Right lobe of liver (tissue), 6 donors: ENCODE data around the gene LEAP2. TPM values are rescaled to one million over a fixed set of nuclear protein-coding genes. Genes with fewer than 3 reads are reported as not detected.

Source experiments
- ATAC-seq, 4 donors: fragments of 200-7000 bp; cut with Tn5 transposase; one replicate each; pipeline ENCODE4 v1.9.1; 2020; ENCODE audit warnings: mild to moderate bottlenecking in 4 of 4, moderate library complexity in 4 of 4
- DNase-seq, 3 donors: peaks; one replicate each; pipeline ENCODE4 v3.0.0-alpha.2; 2020
- H3K27ac ChIP-seq, 3 donors: fragments of 200-600 bp; one replicate each; pipeline ENCODE4 v1.8.0; 2022
- H3K27me3 ChIP-seq, 2 donors: fragments of 200-600 bp; one replicate each; pipeline ENCODE4 v1.8.0; 2022
- H3K36me3 ChIP-seq, 4 donors: fragments of 200-600 bp; sonication (generic) in 1 of 4; one replicate each; pipeline versions ENCODE4 v1.5.1 to v1.8.0; 2017 to 2022; ENCODE audit warnings: control low read depth in 1 of 4
- H3K4me1 ChIP-seq, 4 donors: fragments of 200-600 bp; sonication (generic) in 1 of 4; one replicate each; pipeline versions ENCODE4 v1.5.1 to v1.8.0; 2017 to 2022; ENCODE audit warnings: control low read depth in 1 of 4
- H3K4me3 ChIP-seq, 3 donors: fragments of 200-600 bp; one replicate each; pipeline ENCODE4 v1.8.0; 2022
- H3K9me3 ChIP-seq, 4 donors: fragments of 200-600 bp; sonication (generic) in 1 of 4; one replicate each; pipeline versions ENCODE4 v1.5.1 to v1.8.0; 2017 to 2022; ENCODE audit warnings: control low read depth in 1 of 4
- POLR2A ChIP-seq: fragments of 450-650 bp; IDR thresholded peaks from one replicate; pipeline ENCODE4 v1.6.1; 2017; ENCODE audit warnings: antibody characterized with exemption, mild to moderate bottlenecking
- WGBS: methylation state at CpG from one replicate; pipeline ENCODE4 v1.1.6; 2018; ENCODE audit warnings: low coverage, low lambda C conversion rate; ENCODE audit not compliant: insufficient coverage; ENCODE audit errors: missing lambda C conversion rate; 5-methylcytosine and 5-hydroxymethylcytosine counted together
- intact Hi-C, 2 donors: fragments of 100-400 bp; cut with DNase I; formaldehyde crosslinking; loops; one replicate each; pipeline versions ENCODE4 v1.11.2 to v1.14.1; 2022
- total RNA-seq, 6 experiments: library from RNA; depleted of rRNA in 2 of 6; stranded (reverse); fragments of >200 nt in 2 of 6; fragmentation: NEBNext Ultra II Directional in 3 of 6; extraction: Animal tissue kit (Norgen Biotek cat#: 25700) in 3 of 6; gene quantifications; one replicate each; pipeline versions ENCODE4 v1.1.0 to v1.2.4, GENCODE V29; 2016 to 2023
- TF ChIP-seq, protein P1 (sequence below), 4 donors: fragments of 200-600 bp in 3 of 4; fragments of 450-650 bp in 1 of 4; IDR thresholded peaks; one replicate each; pipeline versions ENCODE4 v1.5.1 to v1.8.0; 2016 to 2022; ENCODE audit warnings: antibody characterized with exemption in 4 of 4, mild to moderate bottlenecking in 2 of 4
- donor health status: DM: no; HTN: yes; CAD: no.
- donor health status: DM: no; HTN: no; CAD: no.
- donor health status: DM: no; HTN: no; CAD: no.
- donor health status: DM: no; HTN: yes; CAD: no.
- donor health status: DM: no; HTN: yes; CAD: no.

Gene LEAP2
- total RNA-seq, 6 experiments from 2014 or later, result 120 to 439 (median 214) TPM

DNA sequence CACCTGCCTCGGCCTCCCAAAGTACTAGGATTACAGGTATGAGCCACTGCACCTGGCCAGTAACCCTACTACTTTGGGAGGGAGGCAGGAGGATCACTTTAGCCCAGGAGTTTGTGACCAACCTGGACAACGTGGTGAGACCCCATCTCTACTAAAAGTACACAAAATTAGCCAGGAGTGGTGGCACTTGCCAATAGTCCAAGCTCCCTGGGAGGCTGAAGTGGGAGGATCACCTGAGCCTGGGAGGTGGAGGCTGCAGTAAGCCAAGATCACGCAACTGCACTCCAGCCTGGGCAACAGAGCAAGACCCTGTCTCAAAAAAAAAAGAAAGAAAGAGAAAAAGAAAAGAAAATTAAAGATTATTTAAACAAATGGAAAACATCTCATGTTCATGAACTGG is 17.5 kb upstream of the LEAP2 start:
- intact Hi-C loops, result no loop called here
- WGBS, result 86% methylated on average over 1 of the region's 3 CpGs
- Histone ChIP-seq H3K27ac (no peak overlapping the region), H3K4me3 (no peak overlapping the region), H3K9me3 (no peaks in the 10 kb centered on the region), H3K36me3 (no peaks in the 10 kb centered on the region), H3K4me1 (peaks cover 0 to 28% (median 5%) of the 10 kb centered on the region in 4 donors), H3K27me3 (no peaks in the 10 kb centered on the region)
- no peak for DNase-seq
- TF ChIP-seq POLR2A, result no peak
- TF ChIP-seq, protein P1, sequence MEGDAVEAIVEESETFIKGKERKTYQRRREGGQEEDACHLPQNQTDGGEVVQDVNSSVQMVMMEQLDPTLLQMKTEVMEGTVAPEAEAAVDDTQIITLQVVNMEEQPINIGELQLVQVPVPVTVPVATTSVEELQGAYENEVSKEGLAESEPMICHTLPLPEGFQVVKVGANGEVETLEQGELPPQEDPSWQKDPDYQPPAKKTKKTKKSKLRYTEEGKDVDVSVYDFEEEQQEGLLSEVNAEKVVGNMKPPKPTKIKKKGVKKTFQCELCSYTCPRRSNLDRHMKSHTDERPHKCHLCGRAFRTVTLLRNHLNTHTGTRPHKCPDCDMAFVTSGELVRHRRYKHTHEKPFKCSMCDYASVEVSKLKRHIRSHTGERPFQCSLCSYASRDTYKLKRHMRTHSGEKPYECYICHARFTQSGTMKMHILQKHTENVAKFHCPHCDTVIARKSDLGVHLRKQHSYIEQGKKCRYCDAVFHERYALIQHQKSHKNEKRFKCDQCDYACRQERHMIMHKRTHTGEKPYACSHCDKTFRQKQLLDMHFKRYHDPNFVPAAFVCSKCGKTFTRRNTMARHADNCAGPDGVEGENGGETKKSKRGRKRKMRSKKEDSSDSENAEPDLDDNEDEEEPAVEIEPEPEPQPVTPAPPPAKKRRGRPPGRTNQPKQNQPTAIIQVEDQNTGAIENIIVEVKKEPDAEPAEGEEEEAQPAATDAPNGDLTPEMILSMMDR (IDR thresholded peaks at IDR 0.05), result no peak
- ATAC-seq, result no peak

DNA sequence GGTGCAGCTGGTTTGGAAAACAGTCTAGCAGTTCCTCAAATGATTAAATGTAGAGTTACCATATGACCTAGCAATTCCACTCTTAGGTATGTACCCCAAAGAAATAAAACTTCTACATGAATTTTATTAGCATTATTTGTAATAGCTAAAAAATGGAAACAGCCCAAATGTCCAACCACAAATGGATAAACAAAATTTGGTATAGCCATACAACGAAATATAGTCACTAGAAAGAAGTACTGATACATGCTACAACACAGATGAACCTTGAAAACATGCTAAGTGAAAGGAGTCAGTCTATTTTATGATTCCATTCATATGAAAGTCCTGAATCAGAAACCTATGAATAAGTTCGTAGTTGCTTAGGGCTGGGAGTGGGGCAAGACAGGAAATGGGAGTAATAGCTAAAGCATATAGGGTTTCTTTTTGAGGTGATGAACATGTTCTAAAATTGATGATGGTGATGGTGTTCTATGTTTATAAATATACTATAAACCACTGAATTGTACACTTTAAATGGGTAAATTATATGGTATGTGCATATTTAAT is 13.5 kb upstream of the LEAP2 start:
- TF ChIP-seq, protein P1 (IDR thresholded peaks at IDR 0.05), result no peak
- no peak for TF ChIP-seq POLR2A
- Histone ChIP-seq H3K27ac (no peak overlapping the region), H3K27me3 (no peaks in the 10 kb centered on the region), H3K9me3 (no peaks in the 10 kb centered on the region), H3K4me1 (peaks cover 0 to 3% (median 0%) of the 10 kb centered on the region in 4 donors), H3K36me3 (no peaks in the 10 kb centered on the region), H3K4me3 (no peak overlapping the region)
- ATAC-seq (no peak), DNase-seq (no peak)
- 71% methylated on average over 2 of the region's 2 CpGs for WGBS
- intact Hi-C loops, result no loop called here

DNA sequence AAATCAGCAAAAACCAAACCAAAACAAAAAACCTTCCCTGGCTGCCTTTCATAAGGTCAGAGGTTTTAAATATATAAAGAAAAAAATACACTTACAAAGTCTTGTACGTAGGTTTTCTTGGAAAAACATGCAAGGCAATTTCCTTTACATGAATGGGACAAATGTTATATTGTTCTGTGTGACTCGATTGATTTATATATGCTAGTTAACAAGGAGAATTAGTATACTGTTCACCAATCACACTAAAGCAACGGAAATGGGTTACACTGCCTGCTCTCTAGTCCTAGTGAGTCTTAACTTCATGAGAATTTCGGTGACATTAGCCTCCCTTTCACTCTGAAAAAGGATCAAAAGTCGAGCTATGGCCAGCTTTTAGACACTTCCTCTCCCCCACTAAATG is 12.7 kb upstream of the LEAP2 start:
- TF ChIP-seq, protein P1 (IDR thresholded peaks at IDR 0.05), result no peak
- TF ChIP-seq POLR2A, result no peak
- H3K9me3 ChIP-seq, result no peaks in the 10 kb centered on the region
- no peak overlapping the region for H3K4me3 ChIP-seq
- H3K27ac ChIP-seq, result no peak overlapping the region
- H3K27me3 ChIP-seq, result no peaks in the 10 kb centered on the region
- H3K36me3 ChIP-seq, result no peaks in the 10 kb centered on the region
- peaks cover 0 to 3% (median 0%) of the 10 kb centered on the region in 4 donors for H3K4me1 ChIP-seq
- intact Hi-C loops, result no loop called here
- ATAC-seq (no peak), DNase-seq (no peak)
- WGBS, result 72% methylated on average over 5 of the region's 5 CpGs

DNA sequence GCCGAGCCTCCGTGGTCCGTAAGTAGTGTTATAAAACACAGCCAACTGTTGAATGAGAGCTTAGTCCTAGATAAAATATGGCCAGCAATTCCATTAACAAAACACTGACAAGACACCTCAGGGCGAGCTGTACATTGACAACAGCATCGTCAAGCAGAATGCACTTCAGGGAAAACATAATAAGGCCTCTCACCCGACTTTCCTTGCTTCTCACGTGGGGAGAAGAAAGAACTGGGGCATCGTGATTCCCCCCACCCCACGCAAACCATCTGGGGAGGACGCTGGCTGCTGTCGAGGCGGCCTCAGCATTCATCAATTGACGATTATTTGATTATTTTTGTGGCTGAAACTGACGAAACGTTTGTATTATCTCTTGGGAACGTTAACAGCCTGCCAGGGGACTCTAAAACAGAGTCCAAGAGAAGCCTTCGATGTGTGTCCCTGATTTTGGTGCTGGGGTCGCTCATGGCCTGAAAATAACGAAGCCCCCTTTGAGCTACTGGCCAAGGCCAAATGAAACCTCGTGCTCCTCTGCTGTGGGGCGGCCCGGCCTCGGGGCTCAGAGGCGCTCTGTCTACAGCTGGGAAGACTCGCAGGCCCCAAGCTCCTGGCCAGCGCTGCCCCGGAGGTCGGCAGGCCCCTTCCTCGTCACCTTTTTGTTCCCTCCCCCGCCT is 7.7 kb upstream of the LEAP2 start:
- TF ChIP-seq, protein P1 (IDR thresholded peaks at IDR 0.05), result no peak
- TF ChIP-seq POLR2A, result no peak
- ATAC-seq (no peak), DNase-seq (no peak)
- no peaks in the 10 kb centered on the region for H3K27me3 ChIP-seq
- intact Hi-C loops, result loop anchor here in 1 of 2 donors (5.0 kb wide), 1 partner anchor 39 kb away; no protein-coding TSS in a partner anchor
- 26% methylated on average over 18 of the region's 30 CpGs for WGBS
- H3K36me3 ChIP-seq, result peaks cover 0 to 20% (median 10%) of the 10 kb centered on the region in 4 donors
- peaks cover 0 to 36% (median 15%) of the 10 kb centered on the region in 4 donors for H3K4me1 ChIP-seq
- H3K4me3 ChIP-seq, result peak overlapping the region; percentile 60 to 87 (median 76)
- no peaks in the 10 kb centered on the region for H3K9me3 ChIP-seq
- H3K27ac ChIP-seq, result peak overlapping the region; percentile 97 to 99 (median 99)
